Stimulated activated CD8-positive, alpha-beta memory T cell treated with anti-CD3 and anti-CD28 coated beads, Interleukin-15, amount 100 ng/mL, for 4 hours (primary cell): ENCODE measurements around the gene CDK14.
"Not testable (repeated sequence)": the region's sequence is repeated elsewhere in the genome, so short reads cannot be mapped to it uniquely, and the experiment has no call there.

Experiments
- DNase-seq, 2 donors: peaks; one replicate each; pipeline ENCODE4 v3.0.0-alpha.2; 2020; ENCODE audit warnings: low read depth in 2 of 2

CDK14 gene

GRCh38 chr7:90719155-90719554, 123.0 kb downstream of the CDK14 start:
- no peak for DNase-seq

GRCh38 chr7:90720984-90721760, 125.1 kb downstream of the CDK14 start:
- DNase-seq, result no peak

DNA sequence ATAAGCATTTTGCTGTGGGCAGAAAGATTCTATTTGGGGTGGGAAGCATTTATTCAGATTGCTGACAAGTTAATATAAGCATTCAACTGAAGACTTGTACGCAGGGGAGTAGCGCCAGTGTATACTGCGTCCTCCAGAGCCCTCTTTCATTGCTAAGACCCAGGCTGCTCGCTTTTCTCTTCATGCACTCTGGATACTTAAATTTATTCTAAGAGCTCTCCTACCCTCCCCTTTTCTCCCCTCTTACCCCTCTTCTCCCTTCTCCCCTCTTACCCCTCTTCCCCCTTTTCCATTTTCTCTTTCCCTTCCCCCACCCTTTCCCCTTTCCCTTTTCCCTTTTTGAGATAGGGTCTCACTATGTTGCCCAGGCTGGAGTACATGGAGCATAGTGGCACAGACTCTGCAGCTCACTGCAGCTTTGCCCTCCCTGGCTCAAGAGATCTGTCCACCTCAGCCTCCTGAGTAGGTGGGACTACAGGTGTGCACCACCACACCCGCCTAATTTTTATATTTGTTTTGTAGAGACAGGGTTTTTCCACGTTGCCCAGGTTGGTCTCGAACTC, 125.8 kb downstream of the CDK14 start:
- no peak for DNase-seq

DNA sequence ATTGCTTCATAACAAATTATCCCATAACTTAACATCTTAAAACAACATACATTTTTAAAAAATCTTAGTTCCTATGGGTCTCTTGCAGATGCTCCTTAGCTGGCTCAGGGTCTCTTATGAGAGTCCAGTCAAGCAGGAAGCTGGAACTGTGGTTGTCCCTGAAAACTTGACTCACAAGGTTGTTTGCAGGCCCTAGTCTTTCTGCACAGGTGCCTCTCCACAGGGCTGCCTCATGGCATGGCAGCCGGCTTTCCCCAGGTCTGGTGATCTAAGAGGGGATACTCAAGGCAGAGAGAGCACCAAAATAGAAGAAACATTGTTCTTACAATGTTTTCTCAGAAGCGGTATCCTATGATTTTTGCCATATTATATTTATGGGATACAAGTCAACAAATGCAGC, 127.1 kb downstream of the CDK14 start:
- no peak for DNase-seq

GRCh38 chr7:90723866-90724265, 127.7 kb downstream of the CDK14 start:
- DNase-seq, result no peak

DNA sequence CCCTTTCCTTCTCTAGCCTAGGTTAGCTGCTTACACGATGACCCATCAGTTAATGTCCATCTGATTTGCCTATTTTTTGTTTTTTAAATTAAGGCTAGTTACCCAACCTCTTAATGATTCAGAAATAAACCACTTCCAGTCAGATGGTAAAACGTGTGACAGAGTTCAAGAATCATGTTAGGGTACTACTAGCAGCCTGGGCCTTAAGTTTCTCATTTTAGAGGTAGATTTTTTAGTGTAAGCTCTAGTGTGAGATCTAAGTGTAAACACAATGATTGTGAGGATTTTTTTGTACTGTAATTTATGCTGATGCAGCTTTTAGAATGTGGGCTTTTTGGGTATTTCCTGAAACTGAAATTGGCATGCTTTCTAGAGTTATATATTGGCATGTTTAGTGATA, 130.0 kb downstream of the CDK14 start:
- no peak for DNase-seq

DNA sequence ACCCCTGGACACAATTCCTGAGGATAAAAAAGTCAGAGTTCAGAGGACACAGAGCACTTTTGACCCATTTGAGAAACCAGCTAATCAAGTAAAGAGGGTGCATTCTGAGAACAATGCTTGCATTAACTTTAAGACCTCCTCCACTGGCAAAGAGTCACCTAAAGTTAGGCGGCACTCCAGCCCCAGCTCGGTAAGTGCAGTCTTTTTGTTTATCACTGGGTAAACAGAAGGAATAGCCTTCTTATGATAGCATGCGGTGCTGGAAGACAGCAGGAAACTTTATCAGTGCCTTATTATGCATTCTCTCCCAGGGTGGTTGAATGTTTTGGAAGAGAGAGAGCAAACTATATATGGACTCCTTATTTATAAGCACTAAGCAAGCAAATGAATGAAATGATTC, 130.5 kb downstream of the CDK14 start:
- no peak for DNase-seq

- no peak for DNase-seq
Measured at GRCh38 chr7:90727412-90727811, 131.3 kb downstream of the CDK14 start.

- no peak for DNase-seq
Measured at GRCh38 chr7:90728568-90728967, 132.4 kb downstream of the CDK14 start.

- DNase-seq, result not testable (repeated sequence)
Measured at GRCh38 chr7:90735611-90736280, 139.6 kb downstream of the CDK14 start.

DNA sequence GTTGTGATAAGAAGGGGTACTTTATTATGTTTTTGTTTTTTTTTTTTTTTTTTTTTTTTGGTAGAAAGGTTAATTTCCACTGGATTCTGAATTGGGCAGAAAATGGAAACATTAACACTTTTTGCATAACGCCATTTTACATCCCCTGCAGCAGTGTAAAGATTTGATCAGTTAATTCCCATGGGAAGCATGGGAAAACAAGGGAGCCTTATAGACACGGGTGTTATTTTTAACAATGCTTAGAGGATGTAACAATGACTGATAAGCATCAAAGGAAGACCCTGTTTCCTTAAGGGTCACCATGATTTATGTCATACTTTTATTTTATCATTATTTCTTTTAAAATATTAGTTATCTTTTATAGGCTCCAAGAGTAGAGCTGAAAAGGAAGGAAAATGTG, 140.2 kb downstream of the CDK14 start:
- no peak for DNase-seq

DNA sequence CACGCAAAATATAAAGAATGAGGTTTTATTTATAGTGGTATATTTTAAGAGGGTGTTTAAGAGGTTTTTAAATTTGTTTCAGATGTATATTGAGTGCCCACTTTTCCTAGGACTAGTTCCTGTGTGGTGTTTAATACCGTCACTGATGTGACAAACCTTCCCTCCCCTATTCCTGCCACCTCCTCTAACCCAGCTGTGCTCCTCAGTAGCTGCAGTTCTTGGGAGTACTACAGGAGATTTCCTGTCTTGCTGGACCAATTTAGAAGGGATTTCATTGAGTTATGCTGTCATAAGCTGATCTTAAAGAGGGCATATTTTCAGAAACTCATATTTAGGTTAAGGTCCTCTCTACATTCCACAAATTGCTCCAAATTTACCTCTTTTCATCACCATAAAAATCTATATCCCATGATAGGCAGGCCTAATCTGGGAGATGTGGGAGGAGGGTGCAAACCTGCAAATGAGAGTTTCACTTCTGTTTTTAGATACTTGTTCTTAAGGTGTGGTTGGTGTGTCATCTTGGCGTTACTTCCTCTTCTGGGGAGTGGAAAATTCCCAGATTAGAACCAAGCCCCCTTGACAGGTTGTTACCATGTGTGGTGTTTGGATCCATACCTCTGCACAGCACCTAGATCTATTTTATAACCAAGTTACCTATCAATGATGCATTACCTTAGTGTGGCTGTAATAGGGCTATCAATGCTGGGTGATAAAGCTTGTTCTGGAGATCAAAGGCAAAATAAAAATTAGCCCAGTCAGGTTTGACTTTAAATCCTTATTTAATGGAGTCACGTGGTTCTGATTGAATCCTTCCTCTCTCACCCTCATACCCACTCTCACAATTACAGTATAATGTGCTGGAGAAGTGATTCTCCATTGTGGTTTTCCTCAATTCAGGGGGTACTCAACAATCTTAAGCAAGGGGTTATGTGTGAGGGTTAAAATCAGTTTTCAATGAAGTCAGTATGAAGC, 141.1 kb downstream of the CDK14 start:
- DNase-seq, result no peak

GRCh38 chr7:90738249-90738648, 142.1 kb downstream of the CDK14 start:
- DNase-seq, result no peak

DNA sequence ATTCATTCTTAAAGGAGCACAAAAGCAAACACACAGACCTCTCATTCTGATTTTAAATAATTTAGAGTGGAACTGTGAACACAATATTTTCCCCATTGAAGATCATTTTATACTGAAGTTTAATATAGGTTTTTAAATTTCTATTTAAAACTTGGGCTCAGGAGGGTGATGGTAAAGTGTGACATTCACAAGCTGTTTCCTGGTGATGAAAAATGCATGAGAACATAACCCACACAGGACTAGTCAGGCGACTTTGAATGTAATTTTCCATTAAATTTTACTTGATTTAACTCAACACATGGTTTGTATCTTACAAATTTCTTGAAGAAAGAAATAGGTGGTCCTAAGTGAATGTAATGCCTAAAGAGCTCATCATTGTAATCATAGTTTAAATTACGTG, 143.6 kb downstream of the CDK14 start:
- no peak for DNase-seq

GRCh38 chr7:90740386-90740785, 144.3 kb downstream of the CDK14 start:
- DNase-seq, result no peak

DNA sequence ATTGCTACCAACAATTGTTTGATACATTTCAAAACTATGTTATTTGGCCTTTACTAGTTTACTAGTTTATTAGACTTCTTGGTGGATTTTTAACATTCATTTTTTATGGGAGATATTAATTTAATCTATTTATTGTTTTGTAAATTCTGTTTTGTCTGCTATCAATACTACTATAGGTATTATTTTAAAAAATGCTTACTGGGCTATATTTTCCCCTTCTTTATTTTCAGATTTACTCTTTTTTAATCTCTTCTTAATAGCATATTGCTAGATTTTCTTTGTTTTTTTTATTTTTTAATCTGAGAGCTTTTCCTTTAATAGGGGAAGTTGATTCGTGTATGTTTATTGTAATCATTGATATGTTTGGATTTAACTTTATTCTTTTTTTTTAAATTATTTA, 147.5 kb downstream of the CDK14 start:
- DNase-seq, result no peak

DNA sequence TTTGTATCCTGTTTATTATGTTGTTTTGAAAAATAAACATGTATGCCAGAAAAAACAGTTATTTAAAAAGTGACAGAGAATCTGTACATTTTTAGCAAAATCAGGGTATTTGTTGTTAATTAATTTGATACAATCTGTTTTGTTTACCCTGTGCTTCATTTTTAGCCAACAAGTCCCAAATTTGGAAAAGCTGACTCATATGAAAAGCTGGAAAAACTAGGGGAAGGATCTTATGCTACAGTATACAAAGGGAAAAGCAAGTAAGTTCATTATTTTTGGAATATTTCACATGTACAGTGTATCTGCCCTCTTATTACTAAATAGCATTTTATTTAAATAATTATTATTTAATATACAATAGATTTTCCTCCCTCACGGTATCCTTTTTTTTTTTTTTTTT, 151.4 kb downstream of the CDK14 start:
- no peak for DNase-seq

DNA sequence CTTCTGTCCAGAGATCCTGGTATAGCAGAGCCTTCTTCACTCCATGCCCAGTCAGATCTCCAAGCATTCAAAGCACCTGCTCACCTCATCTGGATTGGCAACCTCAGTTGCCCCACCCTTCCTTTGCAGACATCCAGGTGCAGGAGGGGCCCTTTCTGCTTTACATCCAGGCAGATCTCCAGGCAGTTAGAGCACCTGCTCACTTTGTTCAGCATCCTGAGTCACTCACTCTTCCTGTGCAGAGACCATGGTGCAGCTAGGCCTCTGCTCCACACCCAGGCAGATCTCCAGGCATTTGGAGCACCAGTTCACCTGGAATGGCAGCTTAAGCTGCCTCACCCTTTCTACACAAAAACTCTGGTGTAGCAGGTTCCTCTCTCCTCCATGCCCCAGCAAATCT, 153.1 kb downstream of the CDK14 start:
- DNase-seq, result no peak

- no peak for DNase-seq
Measured at GRCh38 chr7:90749774-90750173, 153.7 kb downstream of the CDK14 start.

GRCh38 chr7:90751595-90751994, 155.5 kb downstream of the CDK14 start:
- no peak for DNase-seq

DNA sequence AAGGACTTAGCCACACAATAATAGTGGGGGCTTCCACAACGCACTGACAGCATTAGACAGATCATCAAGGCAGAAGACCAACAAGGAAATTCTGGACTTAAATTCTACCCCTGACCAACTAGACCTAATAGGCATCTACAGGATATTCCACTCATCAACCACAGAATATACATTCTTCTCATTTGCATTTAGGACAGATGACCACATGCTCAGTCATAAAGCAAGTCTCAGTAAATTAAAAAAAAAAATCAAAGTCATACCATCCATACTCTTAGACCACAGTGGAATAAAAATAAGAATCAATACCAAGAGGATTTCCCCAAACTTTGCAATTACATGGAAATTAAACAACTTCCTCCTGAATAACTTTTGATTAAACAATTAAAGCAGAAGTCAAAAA, 155.9 kb downstream of the CDK14 start:
- DNase-seq, result no peak

- DNase-seq, result no peak
Measured at GRCh38 chr7:90755041-90755440, 158.9 kb downstream of the CDK14 start.
